Nephron (organoid): ENCODE data around the gene KIF20A.

ENCODE experiments used
- H3K27ac Mint-ChIP-seq, 3 experiments: 2 replicates each; pipeline ENCODE4 v1.8.0; 2020; ENCODE audit warnings: mixed read lengths in 3 of 3, mild to moderate bottlenecking in 2 of 3, moderate library complexity in 1 of 3
- H3K27me3 Mint-ChIP-seq: 2 replicates; pipeline ENCODE4 v1.8.0; 2021; ENCODE audit warnings: low read depth, mild to moderate bottlenecking, moderate library complexity, mixed read lengths
- H3K36me3 Mint-ChIP-seq: 2 replicates; pipeline ENCODE4 v1.8.0; 2020; ENCODE audit warnings: low read depth, mixed read lengths
- H3K4me1 Mint-ChIP-seq: 2 replicates; pipeline ENCODE4 v1.8.0; 2020; ENCODE audit warnings: mixed read lengths
- H3K4me3 Mint-ChIP-seq, 3 experiments: 2 replicates each; pipeline ENCODE4 v1.8.0; 2020; ENCODE audit warnings: mild to moderate bottlenecking in 3 of 3, mixed read lengths in 3 of 3, moderate library complexity in 2 of 3
- H3K9me3 Mint-ChIP-seq: 2 replicates; pipeline ENCODE4 v1.8.0; 2020; ENCODE audit warnings: mixed read lengths
- CTCF ChIP-seq, 3 experiments: fragments of 200-600 bp; sonication (generic); IDR thresholded peaks; one replicate each; pipeline ENCODE4 v1.5.0; 2021; ENCODE audit warnings: antibody characterized with exemption in 3 of 3; ENCODE audit not compliant: unreplicated experiment in 3 of 3

The KIF20A gene

GRCh38 chr5:138233280-138233679 is 54.4 kb downstream of the KIF20A start:
- no peaks in the 10 kb centered on the region for H3K36me3 Mint-ChIP-seq
- H3K27ac Mint-ChIP-seq = no peak overlapping the region
- H3K4me1 Mint-ChIP-seq = peaks cover 12% of the 10 kb centered on the region
- H3K4me3 Mint-ChIP-seq = no peak overlapping the region
- TF ChIP-seq CTCF (IDR thresholded peaks at IDR 0.05; ENCODE audit: unreplicated experiment in 3 of 3) = no peak
- H3K27me3 Mint-ChIP-seq = peaks cover 10% of the 10 kb centered on the region
- H3K9me3 Mint-ChIP-seq = no peaks in the 10 kb centered on the region

DNA sequence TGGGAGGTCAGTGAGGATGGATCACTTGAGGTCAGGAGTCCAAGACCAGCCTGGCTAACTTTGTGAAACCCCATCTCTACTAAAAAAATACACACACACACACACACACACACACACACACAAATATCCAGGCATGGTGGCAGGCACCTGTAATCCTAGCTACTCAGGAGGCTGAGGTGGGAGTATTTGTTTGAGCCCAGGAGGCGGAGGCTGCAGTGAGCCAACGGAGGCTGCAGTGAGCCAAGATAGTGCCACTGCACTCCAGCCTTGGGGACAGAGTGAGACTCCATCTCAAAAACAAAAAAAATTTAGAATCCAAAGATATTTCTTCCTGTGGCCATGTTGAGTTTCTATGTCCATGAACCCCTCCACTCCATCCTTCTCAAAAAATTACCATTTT is 55.7 kb downstream of the KIF20A start:
- Mint-ChIP-seq H3K4me1 (peaks cover 12% of the 10 kb centered on the region), H3K4me3 (no peak overlapping the region), H3K27me3 (peaks cover 19% of the 10 kb centered on the region), H3K9me3 (no peaks in the 10 kb centered on the region), H3K36me3 (no peaks in the 10 kb centered on the region), H3K27ac (no peak overlapping the region)
- TF ChIP-seq CTCF (IDR thresholded peaks at IDR 0.05; ENCODE audit: unreplicated experiment in 3 of 3) = no peak
